NCI-H1694 (cell line): Measurements from ENCODE around the gene SERTM1.

Experiments
- DNase-seq: peaks from one replicate; lab custom pipeline; 2025; lab: John Stamatoyannopoulos, UW

SERTM1 gene

GRCh38 chr13:36673838-36674326, at the start of gene SERTM1:
Gene SERTM1, plus strand, starts transcription at chr13:36674020. Its CDS starts 21,059 bp downstream, at chr13:36695079.
- peak; percentile 5 for DNase-seq

GRCh38 chr13:36628377-36629056, 45.3 kb upstream of the SERTM1 start:
- DNase-seq: no peak

GRCh38 chr13:36629057-36629385, 44.8 kb upstream of the SERTM1 start:
- DNase-seq: no peak

GRCh38 chr13:36630181-36630803, 43.5 kb upstream of the SERTM1 start:
- DNase-seq: no peak

GRCh38 chr13:36639610-36640009, 34.2 kb upstream of the SERTM1 start:
- DNase-seq: no peak

- no peak for DNase-seq
Measured at GRCh38 chr13:36650611-36651010, 23.2 kb upstream of the SERTM1 start.

- DNase-seq: no peak
Measured at GRCh38 chr13:36665630-36666029, 8.2 kb upstream of the SERTM1 start.

GRCh38 chr13:36666477-36667229, 7.2 kb upstream of the SERTM1 start:
- DNase-seq: no peak

- no peak for DNase-seq
Measured at GRCh38 chr13:36668316-36668715, 5.5 kb upstream of the SERTM1 start.

- no peak for DNase-seq
Measured at GRCh38 chr13:36673352-36673751, 468 bp upstream of the SERTM1 start.

- no peak for DNase-seq
Measured at GRCh38 chr13:36674337-36675212, 755 bp downstream of the SERTM1 start.

- DNase-seq: no peak
Measured at GRCh38 chr13:36675213-36675536, 1.4 kb downstream of the SERTM1 start.

GRCh38 chr13:36680913-36681312, 7.1 kb downstream of the SERTM1 start:
- DNase-seq: no peak

- DNase-seq: no peak
Measured at GRCh38 chr13:36681894-36682624, 8.2 kb downstream of the SERTM1 start.

- no peak for DNase-seq
Measured at GRCh38 chr13:36683701-36684100, 9.9 kb downstream of the SERTM1 start.

- DNase-seq: no peak
Measured at GRCh38 chr13:36685927-36686326, 12.1 kb downstream of the SERTM1 start.

GRCh38 chr13:36696410-36697010, 22.7 kb downstream of the SERTM1 start:
- no peak for DNase-seq

GRCh38 chr13:36700170-36700569, 26.4 kb downstream of the SERTM1 start:
- no peak for DNase-seq

GRCh38 chr13:36706755-36707154, 32.9 kb downstream of the SERTM1 start:
- no peak for DNase-seq

- DNase-seq: no peak
Measured at GRCh38 chr13:36709136-36709890, 35.5 kb downstream of the SERTM1 start.
